Fibroblast of lung (primary cell): Measurements from ENCODE around the gene SETDB2. TPM values are rescaled to one million over a fixed set of nuclear protein-coding genes. Genes with fewer than 3 reads are reported as not detected.

ENCODE experiments used
- DNase-seq, 2 donors: peaks; one replicate each; pipeline versions ENCODE4 v3.0.0 to v3.0.0-alpha.2; 2010; ENCODE audit warnings: low read depth in 2 of 2
- H2AFZ ChIP-seq: 2 replicates; pipeline ENCODE4 v1.5.1; 2012; ENCODE audit warnings: low read length, control low read depth, inconsistent platforms
- H3K27ac ChIP-seq: 2 replicates; pipeline ENCODE4 v1.5.1; 2011; ENCODE audit warnings: low read length, control low read depth; ENCODE audit not compliant: insufficient read depth
- H3K27me3 ChIP-seq: 2 replicates; pipeline ENCODE4 v1.5.1; 2011; ENCODE audit warnings: mild to moderate bottlenecking, low read length; ENCODE audit not compliant: control insufficient read depth, insufficient read depth
- H3K36me3 ChIP-seq: 2 replicates; pipeline ENCODE4 v1.5.1; 2011; ENCODE audit warnings: low read length; ENCODE audit not compliant: control insufficient read depth, insufficient read depth
- H3K4me1 ChIP-seq: 2 replicates; pipeline ENCODE4 v1.5.1; 2011; ENCODE audit warnings: low read length; ENCODE audit not compliant: control insufficient read depth, insufficient read depth; ENCODE audit errors: extremely low read depth
- H3K4me2 ChIP-seq: 2 replicates; pipeline ENCODE4 v1.5.1; 2011; ENCODE audit warnings: low read length, control low read depth; ENCODE audit not compliant: insufficient read depth; ENCODE audit errors: extremely low read depth
- H3K4me3 ChIP-seq, 4 experiments: fragments of 200-600 bp in 1 of 4; sonication (generic) in 1 of 4; replicated peaks in 1 of 4; 2 replicates each; pipeline ENCODE4 v1.5.1; 2011 to 2016; ENCODE audit warnings: low read length in 4 of 4, low read depth in 3 of 4, mild to moderate bottlenecking in 3 of 4, control low read depth in 2 of 4, inconsistent platforms in 1 of 4, mixed read lengths in 1 of 4; ENCODE audit not compliant: insufficient read depth in 1 of 4; ENCODE audit errors: control extremely low read depth in 1 of 4
- H3K79me2 ChIP-seq: 2 replicates; pipeline ENCODE4 v1.5.1; 2012; ENCODE audit warnings: mild to moderate bottlenecking, low read length, inconsistent platforms; ENCODE audit not compliant: control insufficient read depth, insufficient read depth
- H3K9ac ChIP-seq: 2 replicates; pipeline ENCODE4 v1.5.1; 2011; ENCODE audit warnings: mild to moderate bottlenecking, low read length, control low read depth; ENCODE audit not compliant: insufficient read depth
- H3K9me3 ChIP-seq: 2 replicates; pipeline ENCODE4 v1.5.1; 2012; ENCODE audit warnings: low read depth, low read length; ENCODE audit not compliant: control insufficient read depth, insufficient read depth
- H4K20me1 ChIP-seq: 2 replicates; pipeline ENCODE4 v1.5.1; 2011; ENCODE audit warnings: low read length; ENCODE audit not compliant: control insufficient read depth, insufficient read depth; ENCODE audit errors: extremely low read depth
- CTCF ChIP-seq, 2 donors: IDR thresholded peaks in 1 of 2; conservative IDR thresholded peaks in 1 of 2; 1 replicate in 1 of 2; 2 replicates in 1 of 2; pipeline ENCODE4 v1.5.1; 2011 to 2012; ENCODE audit warnings: low read length in 2 of 2, control low read depth in 1 of 2, inconsistent platforms in 1 of 2, low read depth in 1 of 2, mild to moderate bottlenecking in 1 of 2
- EZH2 ChIP-seq: IDR thresholded peaks from 2 replicates; pipeline ENCODE4 v1.5.1; 2012; ENCODE audit warnings: low read length, control low read depth, mild to moderate bottlenecking; ENCODE audit errors: missing control alignments
- polyA plus RNA-seq, 2 donors: library from polyadenylated mRNA; depleted of rRNA in 1 of 2; stranded (reverse) in 1 of 2; unstranded in 1 of 2; fragments of >200 nt; gene quantifications; 2 replicates each; pipeline ENCODE4 v1.2.1, GENCODE V29; 2011 to 2012; ENCODE audit warnings: missing spikeins in 1 of 2
- total RNA-seq: library from RNA; depleted of rRNA; stranded (reverse); fragments of >200 nt; gene quantifications from 2 replicates; pipeline ENCODE4 v1.2.1, GENCODE V29; 2014

The SETDB2 gene
- total and polyA plus RNA-seq, 2 donors (not counting 1 experiment from before 2014, with no cell fraction given): 10.4 to 13.7 TPM

- TF ChIP-seq EZH2: no peak
- TF ChIP-seq CTCF (conservative IDR thresholded peaks at IDR 0.05 in 1 of 2, IDR thresholded peaks at IDR 0.05 in 1 of 2; ENCODE audit: low read depth in 1 of 2, low read length in 2 of 2): no peak
- no peak overlapping the region for H3K9ac ChIP-seq
- H3K4me3 ChIP-seq: no peak overlapping the region
- no peaks in the 10 kb centered on the region for H3K27me3 ChIP-seq
- H3K27ac ChIP-seq: no peak overlapping the region
- H3K4me1 ChIP-seq: no peaks in the 10 kb centered on the region
- no peaks in the 10 kb centered on the region for H3K79me2 ChIP-seq
- H4K20me1 ChIP-seq: no peaks in the 10 kb centered on the region
- H3K4me2 ChIP-seq: no peak overlapping the region
- H3K36me3 ChIP-seq: no peaks in the 10 kb centered on the region
- DNase-seq: no peak
- no peaks in the 10 kb centered on the region for H3K9me3 ChIP-seq
- no peak overlapping the region for H2AFZ ChIP-seq
Observed at GRCh38 chr13:49404703-49405020, 39.4 kb upstream of the SETDB2 start.

GRCh38 chr13:49407068-49407467 is 37.0 kb upstream of the SETDB2 start:
- Histone ChIP-seq H3K4me1 (no peaks in the 10 kb centered on the region), H3K4me2 (no peak overlapping the region), H2AFZ (no peak overlapping the region), H4K20me1 (no peaks in the 10 kb centered on the region), H3K4me3 (no peak overlapping the region), H3K79me2 (no peaks in the 10 kb centered on the region), H3K36me3 (no peaks in the 10 kb centered on the region), H3K9ac (no peak overlapping the region), H3K9me3 (no peaks in the 10 kb centered on the region), H3K27ac (no peak overlapping the region), H3K27me3 (no peaks in the 10 kb centered on the region)
- DNase-seq: no peak
- no peak for TF ChIP-seq EZH2
- TF ChIP-seq CTCF (conservative IDR thresholded peaks at IDR 0.05 in 1 of 2, IDR thresholded peaks at IDR 0.05 in 1 of 2; ENCODE audit: low read depth in 1 of 2, low read length in 2 of 2): no peak

- no peak for DNase-seq
- Histone ChIP-seq H3K4me2 (no peak overlapping the region), H2AFZ (no peak overlapping the region), H4K20me1 (no peaks in the 10 kb centered on the region), H3K79me2 (no peaks in the 10 kb centered on the region), H3K36me3 (no peaks in the 10 kb centered on the region), H3K27me3 (no peaks in the 10 kb centered on the region), H3K9me3 (no peaks in the 10 kb centered on the region), H3K9ac (no peak overlapping the region), H3K4me3 (no peak overlapping the region), H3K27ac (no peak overlapping the region), H3K4me1 (no peaks in the 10 kb centered on the region)
- TF ChIP-seq EZH2 (no peak), CTCF (conservative IDR thresholded peaks at IDR 0.05 in 1 of 2, IDR thresholded peaks at IDR 0.05 in 1 of 2; ENCODE audit: low read depth in 1 of 2, low read length in 2 of 2) (no peak)
Observed at GRCh38 chr13:49407936-49408335, 36.1 kb upstream of the SETDB2 start.
